ENCODE results near the gene XPNPEP2.

Gene XPNPEP2

GRCh38 chrX:129750971-129751370 is 12.2 kb downstream of the XPNPEP2 start:
- no peak for DNase-seq (ENCODE audit: low spot score)

- no peak for DNase-seq (ENCODE audit: low spot score)
Measured at GRCh38 chrX:129754056-129755024, 15.6 kb downstream of the XPNPEP2 start.

GRCh38 chrX:129755779-129756650 is 17.2 kb downstream of the XPNPEP2 start:
- no peak for DNase-seq (ENCODE audit: low spot score)

GRCh38 chrX:129759576-129760061 is 20.8 kb downstream of the XPNPEP2 start:
- DNase-seq (ENCODE audit: low spot score): no peak

GRCh38 chrX:129760155-129760554 is 21.4 kb downstream of the XPNPEP2 start:
- no peak for DNase-seq (ENCODE audit: low spot score)

- no peak for DNase-seq (ENCODE audit: low spot score)
Measured at GRCh38 chrX:129760981-129761380, 22.2 kb downstream of the XPNPEP2 start.

- DNase-seq (ENCODE audit: low spot score): no peak
Measured at GRCh38 chrX:129761596-129761995, 22.8 kb downstream of the XPNPEP2 start.

GRCh38 chrX:129762448-129762847 is 23.7 kb downstream of the XPNPEP2 start:
- DNase-seq (ENCODE audit: low spot score): no peak

- no peak for DNase-seq (ENCODE audit: low spot score)
Measured at GRCh38 chrX:129763666-129764065, 24.9 kb downstream of the XPNPEP2 start.

- DNase-seq (ENCODE audit: low spot score): no peak
Measured at GRCh38 chrX:129768186-129768585, 29.4 kb downstream of the XPNPEP2 start.

GRCh38 chrX:129768586-129769466 is 30.0 kb downstream of the XPNPEP2 start:
- DNase-seq (ENCODE audit: low spot score): no peak

- DNase-seq (ENCODE audit: low spot score): no peak
Measured at GRCh38 chrX:129769467-129770154, 30.8 kb downstream of the XPNPEP2 start.

- DNase-seq (ENCODE audit: low spot score): no peak
Measured at GRCh38 chrX:129771266-129771995, 32.7 kb downstream of the XPNPEP2 start.

GRCh38 chrX:129772796-129773431 is 34.1 kb downstream of the XPNPEP2 start:
- DNase-seq (ENCODE audit: low spot score): no peak

- DNase-seq (ENCODE audit: low spot score): no peak
Measured at GRCh38 chrX:129773649-129774458, 35.1 kb downstream of the XPNPEP2 start.

GRCh38 chrX:129777218-129778030 is 38.6 kb downstream of the XPNPEP2 start:
- no peak for DNase-seq (ENCODE audit: low spot score)

- DNase-seq (ENCODE audit: low spot score): no peak
Measured at GRCh38 chrX:129779086-129779672, 40.4 kb downstream of the XPNPEP2 start.

GRCh38 chrX:129779747-129780146 is 41.0 kb downstream of the XPNPEP2 start, which contains the start of gene SASH3:
TSS of gene SASH3 (plus strand) at chrX:129779949. CDS start at chrX:129780098, 149 bp downstream.
- no peak for DNase-seq (ENCODE audit: low spot score)
